Right lung (tissue), 10 donors: ENCODE results near the gene RGS5. TPM values are rescaled to one million over a fixed set of nuclear protein-coding genes. Genes with fewer than 3 reads are reported as not detected.
"Not testable (repeated sequence)": the region's sequence is repeated elsewhere in the genome, so short reads cannot be mapped to it uniquely, and the experiment has no call there.

Experiments used
- DNase-seq, 2 donors: peaks; one replicate each; pipeline ENCODE4 v3.0.0-alpha.2; 2013
- long read RNA-seq, 8 donors: transcript quantifications; one replicate each; lab custom pipeline, GENCODE V29; 2026
- polyA plus RNA-seq, 5 donors: library from polyadenylated mRNA; unstranded; fragments of 120-200 nt; gene quantifications; one replicate each; pipeline versions ENCODE4 v1.2.1 to v1.2.3, GENCODE V29; 2013; ENCODE audit warnings: inconsistent platforms in 1 of 5, low replicate concordance in 1 of 5; ENCODE audit not compliant: insufficient read length in 5 of 5, insufficient read depth in 1 of 5

The RGS5 gene
- 100 to 1,000 TPM in 4 of 5 donors, 10 to 100 TPM in 1; 93.7 to 149 (median 113) TPM for polyA plus RNA-seq
- long read RNA-seq, donor 1, full-length matches to known transcripts: 45 of 45 reads
- long read RNA-seq, donor 1, partial matches to known transcripts: 0 of 45 reads
- long read RNA-seq, donor 1, other reads (novel, unspliced or antisense): 0 of 45 reads
- long read RNA-seq, donor 2, full-length matches to known transcripts: 34 of 34 reads
- long read RNA-seq, donor 2, partial matches to known transcripts: 0 of 34 reads
- long read RNA-seq, donor 2, other reads (novel, unspliced or antisense): 0 of 34 reads
- long read RNA-seq, donor 3, full-length matches to known transcripts: 30 of 30 reads
- long read RNA-seq, donor 3, partial matches to known transcripts: 0 of 30 reads
- long read RNA-seq, donor 3, other reads (novel, unspliced or antisense): 0 of 30 reads
- long read RNA-seq, donor 4, full-length matches to known transcripts: 19 of 35 reads
- long read RNA-seq, donor 4, partial matches to known transcripts: 16 of 35 reads
- long read RNA-seq, donor 4, other reads (novel, unspliced or antisense): 0 of 35 reads
- long read RNA-seq, donor 5, full-length matches to known transcripts: 78 of 78 reads
- long read RNA-seq, donor 5, partial matches to known transcripts: 0 of 78 reads
- long read RNA-seq, donor 5, other reads (novel, unspliced or antisense): 0 of 78 reads
- long read RNA-seq, donor 6, full-length matches to known transcripts: 49 of 49 reads
- long read RNA-seq, donor 6, partial matches to known transcripts: 0 of 49 reads
- long read RNA-seq, donor 6, other reads (novel, unspliced or antisense): 0 of 49 reads
- long read RNA-seq, donor 7, full-length matches to known transcripts: 46 of 46 reads
- long read RNA-seq, donor 7, partial matches to known transcripts: 0 of 46 reads
- long read RNA-seq, donor 7, other reads (novel, unspliced or antisense): 0 of 46 reads
- long read RNA-seq, donor 8, full-length matches to known transcripts: 13 of 13 reads
- long read RNA-seq, donor 8, partial matches to known transcripts: 0 of 13 reads
- long read RNA-seq, donor 8, other reads (novel, unspliced or antisense): 0 of 13 reads

GRCh38 chr1:163202833-163203451, at the start of gene RGS5:
Gene RGS5, minus strand, starts transcription at chr1:163202916. Its CDS starts 81 bp downstream, at chr1:163202835.
- peak; percentile 2 to 10 for DNase-seq

GRCh38 chr1:163250382-163250974, 47.8 kb upstream of the RGS5 start:
- no peak for DNase-seq

GRCh38 chr1:163248064-163248463, 45.3 kb upstream of the RGS5 start:
- no peak for DNase-seq

- not testable (repeated sequence) for DNase-seq
Measured at GRCh38 chr1:163244648-163245047, 41.9 kb upstream of the RGS5 start.

- DNase-seq: no peak
Measured at GRCh38 chr1:163241746-163242145, 39.0 kb upstream of the RGS5 start.

- DNase-seq: no peak
Measured at GRCh38 chr1:163240705-163241104, 38.0 kb upstream of the RGS5 start.

- not testable (repeated sequence) for DNase-seq
Measured at GRCh38 chr1:163233643-163234042, 30.9 kb upstream of the RGS5 start.

GRCh38 chr1:163231385-163231784, 28.7 kb upstream of the RGS5 start:
- DNase-seq: no peak

- DNase-seq: no peak
Measured at GRCh38 chr1:163230827-163231226, 28.1 kb upstream of the RGS5 start.

- DNase-seq: not testable (repeated sequence)
Measured at GRCh38 chr1:163228271-163228670, 25.6 kb upstream of the RGS5 start.

- no peak for DNase-seq
Measured at GRCh38 chr1:163227126-163227525, 24.4 kb upstream of the RGS5 start.

GRCh38 chr1:163213626-163214025, 10.9 kb upstream of the RGS5 start:
- no peak for DNase-seq

GRCh38 chr1:163211667-163212066, 9.0 kb upstream of the RGS5 start:
- DNase-seq: no peak

GRCh38 chr1:163205513-163205912, 2.8 kb upstream of the RGS5 start:
- no peak for DNase-seq

GRCh38 chr1:163203561-163203960, 845 bp upstream of the RGS5 start:
- no peak for DNase-seq

GRCh38 chr1:163201906-163202305, 810 bp downstream of the RGS5 start:
- DNase-seq: peak in 1 of 2 donors; percentile 2

GRCh38 chr1:163197022-163197421, 5.7 kb downstream of the RGS5 start:
- DNase-seq: no peak

- DNase-seq: no peak
Measured at GRCh38 chr1:163196449-163196787, 6.3 kb downstream of the RGS5 start.

GRCh38 chr1:163195728-163196448, 6.8 kb downstream of the RGS5 start:
- DNase-seq: peak; percentile 12 to 18

GRCh38 chr1:163191301-163191700, 11.4 kb downstream of the RGS5 start:
- no peak for DNase-seq

GRCh38 chr1:163188947-163189346, 13.8 kb downstream of the RGS5 start:
- DNase-seq: no peak
